ENCODE measurements around the gene APOC3.

The APOC3 gene

DNA sequence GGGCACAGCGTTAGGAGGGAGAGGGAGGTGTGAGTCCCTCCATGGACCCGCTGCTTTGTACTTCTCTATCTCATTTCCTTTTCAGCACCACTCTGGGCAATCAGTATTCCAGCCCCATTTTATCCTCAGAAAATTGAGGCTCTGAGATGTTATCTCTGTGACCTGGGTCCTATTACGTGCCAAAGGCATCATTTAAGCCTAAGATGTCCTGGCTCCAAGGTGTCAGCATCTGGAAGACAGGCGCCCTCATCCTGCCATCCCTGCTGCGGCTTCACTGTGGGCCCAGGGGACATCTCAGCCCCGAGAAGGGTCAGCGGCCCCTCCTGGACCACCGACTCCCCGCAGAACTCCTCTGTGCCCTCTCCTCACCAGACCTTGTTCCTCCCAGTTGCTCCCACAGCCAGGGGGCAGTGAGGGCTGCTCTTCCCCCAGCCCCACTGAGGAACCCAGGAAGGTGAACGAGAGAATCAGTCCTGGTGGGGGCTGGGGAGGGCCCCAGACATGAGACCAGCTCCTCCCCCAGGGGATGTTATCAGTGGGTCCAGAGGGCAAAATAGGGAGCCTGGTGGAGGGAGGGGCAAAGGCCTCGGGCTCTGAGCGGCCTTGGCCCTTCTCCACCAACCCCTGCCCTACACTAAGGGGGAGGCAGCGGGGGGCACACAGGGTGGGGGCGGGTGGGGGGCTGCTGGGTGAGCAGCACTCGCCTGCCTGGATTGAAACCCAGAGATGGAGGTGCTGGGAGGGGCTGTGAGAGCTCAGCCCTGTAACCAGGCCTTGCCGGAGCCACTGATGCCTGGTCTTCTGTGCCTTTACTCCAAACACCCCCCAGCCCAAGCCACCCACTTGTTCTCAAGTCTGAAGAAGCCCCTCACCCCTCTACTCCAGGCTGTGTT is 829 bp upstream of the APOC3 start:
- H3K9me3 Mint-ChIP-seq: no peaks in the 10 kb centered on the region
- TF ChIP-seq, protein P1, sequence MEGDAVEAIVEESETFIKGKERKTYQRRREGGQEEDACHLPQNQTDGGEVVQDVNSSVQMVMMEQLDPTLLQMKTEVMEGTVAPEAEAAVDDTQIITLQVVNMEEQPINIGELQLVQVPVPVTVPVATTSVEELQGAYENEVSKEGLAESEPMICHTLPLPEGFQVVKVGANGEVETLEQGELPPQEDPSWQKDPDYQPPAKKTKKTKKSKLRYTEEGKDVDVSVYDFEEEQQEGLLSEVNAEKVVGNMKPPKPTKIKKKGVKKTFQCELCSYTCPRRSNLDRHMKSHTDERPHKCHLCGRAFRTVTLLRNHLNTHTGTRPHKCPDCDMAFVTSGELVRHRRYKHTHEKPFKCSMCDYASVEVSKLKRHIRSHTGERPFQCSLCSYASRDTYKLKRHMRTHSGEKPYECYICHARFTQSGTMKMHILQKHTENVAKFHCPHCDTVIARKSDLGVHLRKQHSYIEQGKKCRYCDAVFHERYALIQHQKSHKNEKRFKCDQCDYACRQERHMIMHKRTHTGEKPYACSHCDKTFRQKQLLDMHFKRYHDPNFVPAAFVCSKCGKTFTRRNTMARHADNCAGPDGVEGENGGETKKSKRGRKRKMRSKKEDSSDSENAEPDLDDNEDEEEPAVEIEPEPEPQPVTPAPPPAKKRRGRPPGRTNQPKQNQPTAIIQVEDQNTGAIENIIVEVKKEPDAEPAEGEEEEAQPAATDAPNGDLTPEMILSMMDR (IDR thresholded peaks at IDR 0.05; ENCODE audit: unreplicated experiment in 3 of 3): no peak
- H3K36me3 Mint-ChIP-seq (ENCODE audit: low read depth): no peaks in the 10 kb centered on the region
- peak overlapping the region in 2 of 3 experiments; percentile 30 to 74 for H3K27ac Mint-ChIP-seq
- no peaks in the 10 kb centered on the region for H3K4me1 Mint-ChIP-seq
- H3K27me3 Mint-ChIP-seq (ENCODE audit: low read depth): peaks cover 7% of the 10 kb centered on the region
- H3K4me3 Mint-ChIP-seq: no peak overlapping the region

DNA sequence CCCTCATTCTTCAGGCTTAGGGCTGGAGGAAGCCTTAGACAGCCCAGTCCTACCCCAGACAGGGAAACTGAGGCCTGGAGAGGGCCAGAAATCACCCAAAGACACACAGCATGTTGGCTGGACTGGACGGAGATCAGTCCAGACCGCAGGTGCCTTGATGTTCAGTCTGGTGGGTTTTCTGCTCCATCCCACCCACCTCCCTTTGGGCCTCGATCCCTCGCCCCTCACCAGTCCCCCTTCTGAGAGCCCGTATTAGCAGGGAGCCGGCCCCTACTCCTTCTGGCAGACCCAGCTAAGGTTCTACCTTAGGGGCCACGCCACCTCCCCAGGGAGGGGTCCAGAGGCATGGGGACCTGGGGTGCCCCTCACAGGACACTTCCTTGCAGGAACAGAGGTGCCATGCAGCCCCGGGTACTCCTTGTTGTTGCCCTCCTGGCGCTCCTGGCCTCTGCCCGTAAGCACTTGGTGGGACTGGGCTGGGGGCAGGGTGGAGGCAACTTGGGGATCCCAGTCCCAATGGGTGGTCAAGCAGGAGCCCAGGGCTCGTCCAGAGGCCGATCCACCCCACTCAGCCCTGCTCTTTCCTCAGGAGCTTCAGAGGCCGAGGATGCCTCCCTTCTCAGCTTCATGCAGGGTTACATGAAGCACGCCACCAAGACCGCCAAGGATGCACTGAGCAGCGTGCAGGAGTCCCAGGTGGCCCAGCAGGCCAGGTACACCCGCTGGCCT is 641 bp downstream of the APOC3 start:
- no peak overlapping the region for H3K4me3 Mint-ChIP-seq
- TF ChIP-seq, protein P1 (IDR thresholded peaks at IDR 0.05; ENCODE audit: unreplicated experiment in 3 of 3): no peak
- H3K4me1 Mint-ChIP-seq: peaks cover 2% of the 10 kb centered on the region
- no peaks in the 10 kb centered on the region for H3K36me3 Mint-ChIP-seq (ENCODE audit: low read depth)
- peaks cover 11% of the 10 kb centered on the region for H3K27me3 Mint-ChIP-seq (ENCODE audit: low read depth)
- H3K27ac Mint-ChIP-seq: no peak overlapping the region
- no peaks in the 10 kb centered on the region for H3K9me3 Mint-ChIP-seq

DNA sequence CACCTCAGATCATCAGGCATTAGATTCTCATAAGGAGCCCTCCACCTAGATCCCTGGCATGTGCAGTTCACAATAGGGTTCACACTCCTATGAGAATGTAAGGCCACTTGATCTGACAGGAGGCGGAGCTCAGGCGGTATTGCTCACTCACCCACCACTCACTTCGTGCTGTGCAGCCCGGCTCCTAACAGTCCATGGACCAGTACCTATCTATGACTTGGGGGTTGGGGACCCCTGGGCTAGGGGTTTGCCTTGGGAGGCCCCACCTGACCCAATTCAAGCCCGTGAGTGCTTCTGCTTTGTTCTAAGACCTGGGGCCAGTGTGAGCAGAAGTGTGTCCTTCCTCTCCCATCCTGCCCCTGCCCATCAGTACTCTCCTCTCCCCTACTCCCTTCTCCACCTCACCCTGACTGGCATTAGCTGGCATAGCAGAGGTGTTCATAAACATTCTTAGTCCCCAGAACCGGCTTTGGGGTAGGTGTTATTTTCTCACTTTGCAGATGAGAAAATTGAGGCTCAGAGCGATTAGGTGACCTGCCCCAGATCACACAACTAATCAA is 2.2 kb downstream of the APOC3 start:
- H3K27me3 Mint-ChIP-seq (ENCODE audit: low read depth): peaks cover 11% of the 10 kb centered on the region
- no peak overlapping the region for H3K4me3 Mint-ChIP-seq
- TF ChIP-seq, protein P1 (IDR thresholded peaks at IDR 0.05; ENCODE audit: unreplicated experiment in 3 of 3): no peak
- H3K4me1 Mint-ChIP-seq: peaks cover 9% of the 10 kb centered on the region
- H3K27ac Mint-ChIP-seq: no peak overlapping the region
- no peaks in the 10 kb centered on the region for H3K36me3 Mint-ChIP-seq (ENCODE audit: low read depth)
- no peaks in the 10 kb centered on the region for H3K9me3 Mint-ChIP-seq

DNA sequence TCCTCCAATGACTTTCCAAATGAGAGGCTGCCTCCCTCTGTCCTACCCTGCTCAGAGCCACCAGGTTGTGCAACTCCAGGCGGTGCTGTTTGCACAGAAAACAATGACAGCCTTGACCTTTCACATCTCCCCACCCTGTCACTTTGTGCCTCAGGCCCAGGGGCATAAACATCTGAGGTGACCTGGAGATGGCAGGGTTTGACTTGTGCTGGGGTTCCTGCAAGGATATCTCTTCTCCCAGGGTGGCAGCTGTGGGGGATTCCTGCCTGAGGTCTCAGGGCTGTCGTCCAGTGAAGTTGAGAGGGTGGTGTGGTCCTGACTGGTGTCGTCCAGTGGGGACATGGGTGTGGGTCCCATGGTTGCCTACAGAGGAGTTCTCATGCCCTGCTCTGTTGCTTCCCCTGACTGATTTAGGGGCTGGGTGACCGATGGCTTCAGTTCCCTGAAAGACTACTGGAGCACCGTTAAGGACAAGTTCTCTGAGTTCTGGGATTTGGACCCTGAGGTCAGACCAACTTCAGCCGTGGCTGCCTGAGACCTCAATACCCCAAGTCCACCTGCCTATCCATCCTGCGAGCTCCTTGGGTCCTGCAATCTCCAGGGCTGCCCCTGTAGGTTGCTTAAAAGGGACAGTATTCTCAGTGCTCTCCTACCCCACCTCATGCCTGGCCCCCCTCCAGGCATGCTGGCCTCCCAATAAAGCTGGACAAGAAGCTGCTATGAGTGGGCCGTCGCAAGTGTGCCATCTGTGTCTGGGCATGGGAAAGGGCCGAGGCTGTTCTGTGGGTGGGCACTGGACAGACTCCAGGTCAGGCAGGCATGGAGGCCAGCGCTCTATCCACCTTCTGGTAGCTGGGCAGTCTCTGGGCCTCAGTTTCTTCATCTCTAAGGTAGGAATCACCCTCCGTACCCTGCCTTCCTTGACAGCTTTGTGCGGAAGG is 2.9 kb downstream of the APOC3 start:
- Mint-ChIP-seq H3K4me1 (peaks cover 9% of the 10 kb centered on the region), H3K36me3 (ENCODE audit: low read depth) (no peaks in the 10 kb centered on the region), H3K4me3 (no peak overlapping the region), H3K27me3 (ENCODE audit: low read depth) (peaks cover 11% of the 10 kb centered on the region), H3K27ac (no peak overlapping the region), H3K9me3 (no peaks in the 10 kb centered on the region)
- TF ChIP-seq, protein P1 (IDR thresholded peaks at IDR 0.05; ENCODE audit: unreplicated experiment in 3 of 3): no peak

DNA sequence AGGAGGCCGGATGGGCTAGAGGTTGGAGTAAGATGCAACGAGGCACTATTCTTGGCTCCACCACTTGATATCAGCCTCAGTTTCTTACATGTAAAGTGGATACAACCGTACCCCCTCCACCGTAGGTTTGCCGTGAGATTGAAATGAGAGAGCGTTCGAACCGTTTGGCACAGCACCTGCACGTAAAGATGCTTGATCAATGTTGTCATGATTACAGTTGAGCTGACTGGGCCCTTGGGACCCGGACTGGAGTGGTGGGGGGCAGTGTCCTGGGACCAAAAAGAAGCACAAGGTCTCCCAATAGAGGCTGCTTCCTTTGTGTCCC is 3.7 kb downstream of the APOC3 start:
- Mint-ChIP-seq H3K27ac (no peak overlapping the region), H3K36me3 (ENCODE audit: low read depth) (no peaks in the 10 kb centered on the region), H3K27me3 (ENCODE audit: low read depth) (peaks cover 11% of the 10 kb centered on the region), H3K4me3 (no peak overlapping the region), H3K9me3 (no peaks in the 10 kb centered on the region), H3K4me1 (peaks cover 14% of the 10 kb centered on the region)
- TF ChIP-seq, protein P1 (IDR thresholded peaks at IDR 0.05; ENCODE audit: unreplicated experiment in 3 of 3): no peak
